Mesenchymal stem cell (in vitro differentiated cells and primary cell): ENCODE results near the gene ZNF730.
A peak's percentile ranks its signal among the peaks of the same experiment; 100 is the strongest.
"Not testable (repeated sequence)": the region's sequence is repeated elsewhere in the genome, so short reads cannot be mapped to it uniquely, and the experiment has no call there.

ENCODE experiments used
- DNase-seq: peaks from one replicate; pipeline ENCODE4 v3.0.0-alpha.2; 2013
- H2AFZ ChIP-seq: one replicate; pipeline ENCODE4 v1.6.1; 2013; ENCODE audit warnings: low read depth, mild to moderate bottlenecking, control low read depth, inconsistent platforms, low read length, moderate library complexity
- H2AK5ac ChIP-seq: 2 replicates; pipeline ENCODE4 v1.6.1; 2013; ENCODE audit warnings: low read length, moderate library complexity, mild to moderate bottlenecking, inconsistent platforms; ENCODE audit not compliant: severe bottlenecking
- H2BK120ac ChIP-seq: one replicate; pipeline ENCODE4 v1.6.1; 2013; ENCODE audit warnings: low read depth, mild to moderate bottlenecking, inconsistent platforms, low read length, moderate library complexity
- H2BK12ac ChIP-seq, 2 experiments: one replicate each; pipeline ENCODE4 v1.6.1; 2013; ENCODE audit warnings: inconsistent platforms in 2 of 2, low read length in 2 of 2, mild to moderate bottlenecking in 2 of 2, moderate library complexity in 2 of 2, control low read depth in 1 of 2
- H2BK15ac ChIP-seq: one replicate; pipeline ENCODE4 v1.6.1; 2013; ENCODE audit warnings: mild to moderate bottlenecking, low read depth, inconsistent platforms; ENCODE audit not compliant: poor library complexity, severe bottlenecking
- H2BK5ac ChIP-seq: 2 replicates; pipeline ENCODE4 v1.6.1; 2013; ENCODE audit warnings: low read depth, mild to moderate bottlenecking, low read length, control low read depth, inconsistent platforms; ENCODE audit not compliant: poor library complexity, severe bottlenecking
- H3K14ac ChIP-seq, 2 experiments: one replicate each; pipeline ENCODE4 v1.6.1; 2013; ENCODE audit warnings: inconsistent platforms in 2 of 2, low read length in 2 of 2, control low read depth in 1 of 2, mild to moderate bottlenecking in 1 of 2, moderate library complexity in 1 of 2
- H3K18ac ChIP-seq, 2 experiments: one replicate each; pipeline ENCODE4 v1.6.1; 2013; ENCODE audit warnings: inconsistent platforms in 2 of 2, low read length in 2 of 2, control low read depth in 1 of 2, low read depth in 1 of 2, mild to moderate bottlenecking in 1 of 2
- H3K23ac ChIP-seq, 2 experiments: one replicate each; pipeline ENCODE4 v1.6.1; 2013; ENCODE audit warnings: inconsistent platforms in 2 of 2, low read length in 2 of 2, mild to moderate bottlenecking in 2 of 2, moderate library complexity in 2 of 2, control low read depth in 1 of 2
- H3K27ac ChIP-seq: 2 replicates; pipeline ENCODE4 v1.5.1; 2013; ENCODE audit warnings: mild to moderate bottlenecking, moderate library complexity, low read length, control low read depth, inconsistent platforms; ENCODE audit not compliant: poor library complexity, severe bottlenecking
- H3K27me3 ChIP-seq, 2 experiments: 2 replicates each; pipeline versions ENCODE4 v1.6.1 to v1.7.0; 2013; ENCODE audit warnings: low read length in 2 of 2, mild to moderate bottlenecking in 2 of 2, moderate library complexity in 2 of 2, control low read depth in 1 of 2, inconsistent platforms in 1 of 2; ENCODE audit not compliant: control insufficient read depth in 1 of 2, insufficient read depth in 1 of 2
- H3K36me3 ChIP-seq, 2 experiments: 2 replicates each; pipeline versions ENCODE4 v1.6.1 to v1.7.0; 2013; ENCODE audit warnings: low read length in 2 of 2, control low read depth in 1 of 2, inconsistent platforms in 1 of 2, low read depth in 1 of 2, mild to moderate bottlenecking in 1 of 2; ENCODE audit not compliant: insufficient read depth in 2 of 2, control insufficient read depth in 1 of 2
- H3K4ac ChIP-seq, 2 experiments: one replicate each; pipeline ENCODE4 v1.6.1; 2013; ENCODE audit warnings: inconsistent platforms in 2 of 2, low read length in 2 of 2, mild to moderate bottlenecking in 2 of 2, moderate library complexity in 2 of 2, control low read depth in 1 of 2, low read depth in 1 of 2
- H3K4me1 ChIP-seq: 2 replicates; pipeline ENCODE4 v1.6.1; 2013; ENCODE audit warnings: low read depth, low read length, control low read depth; ENCODE audit not compliant: control insufficient read depth, insufficient read depth
- H3K4me2 ChIP-seq: 2 replicates; pipeline ENCODE4 v1.6.1; 2013; ENCODE audit warnings: low read length, mild to moderate bottlenecking, inconsistent platforms; ENCODE audit not compliant: poor library complexity, severe bottlenecking
- H3K4me3 ChIP-seq, 2 experiments: 2 replicates each; pipeline versions ENCODE4 v1.5.1 to v1.7.0; 2013; ENCODE audit warnings: low read length in 2 of 2, mild to moderate bottlenecking in 2 of 2, control low read depth in 1 of 2, low read depth in 1 of 2; ENCODE audit not compliant: insufficient read depth in 1 of 2
- H3K79me1 ChIP-seq: replicated peaks from 2 replicates; pipeline ENCODE4 v1.6.1; 2013; ENCODE audit warnings: mild to moderate bottlenecking, control low read depth, low read length, inconsistent platforms; ENCODE audit not compliant: poor library complexity, severe bottlenecking
- H3K9ac ChIP-seq: 2 replicates; pipeline ENCODE4 v1.7.0; 2013; ENCODE audit warnings: mild to moderate bottlenecking, low read length, moderate library complexity
- H3K9me3 ChIP-seq: 2 replicates; pipeline ENCODE4 v1.7.0; 2013; ENCODE audit warnings: mild to moderate bottlenecking, low read length; ENCODE audit not compliant: control insufficient read depth
- H4K8ac ChIP-seq: one replicate; pipeline ENCODE4 v1.6.1; 2013; ENCODE audit warnings: inconsistent platforms, mild to moderate bottlenecking, low read length, moderate library complexity
- H4K91ac ChIP-seq: one replicate; pipeline ENCODE4 v1.6.1; 2013; ENCODE audit warnings: mild to moderate bottlenecking, low read length, inconsistent platforms
- WGBS: methylation state at CpG from one replicate; pipeline ENCODE4 v1.1.7; 2013; ENCODE audit warnings: mixed read lengths; 5-methylcytosine and 5-hydroxymethylcytosine counted together

Gene ZNF730

DNA sequence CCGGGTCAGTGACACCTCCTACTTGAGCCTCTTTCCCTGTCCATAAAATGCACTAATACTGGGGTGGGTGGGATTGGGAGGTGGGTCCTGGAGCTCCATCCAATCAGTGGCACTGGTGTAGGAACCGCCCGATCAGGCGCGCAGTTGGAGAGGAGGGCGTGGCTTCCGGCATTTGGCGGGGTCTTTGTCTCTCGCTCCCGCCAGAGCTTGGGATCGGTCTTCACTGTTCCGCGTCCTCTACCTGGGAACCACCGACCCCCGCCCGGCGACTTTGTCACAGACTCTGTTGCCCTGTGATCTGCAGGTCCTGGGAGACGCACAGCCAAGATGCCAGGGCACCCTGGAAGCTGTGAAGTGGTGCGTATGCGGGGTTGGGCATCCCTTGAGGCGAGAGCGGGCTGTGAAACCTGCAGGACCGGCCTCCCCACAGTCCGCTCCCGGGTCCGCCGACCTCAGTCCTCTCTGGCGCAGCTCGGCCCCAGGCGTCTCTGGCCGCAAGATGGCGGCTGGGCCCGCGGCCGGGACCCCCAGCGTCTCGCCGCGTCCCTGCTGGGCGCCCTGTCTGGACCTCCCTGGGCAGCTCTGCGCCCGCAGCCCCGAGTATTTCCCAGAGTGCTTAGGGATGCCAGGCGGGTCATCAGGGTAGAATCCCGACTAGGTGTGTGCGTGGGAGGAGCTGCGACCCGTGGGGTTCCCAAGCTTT, 41.6 kb upstream of the ZNF730 start:
- Histone ChIP-seq H3K4me1 (peaks cover 3% of the 10 kb centered on the region), H3K4ac (peak overlapping the region; percentile 42 to 59), H3K14ac (peak overlapping the region in 1 of 2 experiments; percentile 37), H3K18ac (peak overlapping the region; percentile 34 to 46), H3K36me3 (peaks cover 0 to 3% of the 10 kb centered on the region in 2 experiments), H3K4me3 (peak overlapping the region; percentile 71 to 79), H2BK5ac (no peak overlapping the region), H3K79me1 (peaks cover 9% of the 10 kb centered on the region), H2AFZ (peak overlapping the region; percentile 91), H2BK120ac (peak overlapping the region; percentile 50), H3K4me2 (peak overlapping the region; percentile 54), H2BK15ac (no peak overlapping the region), H2BK12ac (no peak overlapping the region), H2AK5ac (no peak overlapping the region), H4K91ac (peak overlapping the region; percentile 57), H3K23ac (peak overlapping the region in 1 of 2 experiments; percentile 48), H3K27ac (peak overlapping the region; percentile 23), H3K9me3 (peaks cover 5% of the 10 kb centered on the region), H4K8ac (peak overlapping the region; percentile 67), H3K27me3 (no peaks in the 10 kb centered on the region), H3K9ac (peak overlapping the region; percentile 82)
- WGBS = 1% methylated on average over 43 of the region's 48 CpGs
- DNase-seq = peak; percentile 82

DNA sequence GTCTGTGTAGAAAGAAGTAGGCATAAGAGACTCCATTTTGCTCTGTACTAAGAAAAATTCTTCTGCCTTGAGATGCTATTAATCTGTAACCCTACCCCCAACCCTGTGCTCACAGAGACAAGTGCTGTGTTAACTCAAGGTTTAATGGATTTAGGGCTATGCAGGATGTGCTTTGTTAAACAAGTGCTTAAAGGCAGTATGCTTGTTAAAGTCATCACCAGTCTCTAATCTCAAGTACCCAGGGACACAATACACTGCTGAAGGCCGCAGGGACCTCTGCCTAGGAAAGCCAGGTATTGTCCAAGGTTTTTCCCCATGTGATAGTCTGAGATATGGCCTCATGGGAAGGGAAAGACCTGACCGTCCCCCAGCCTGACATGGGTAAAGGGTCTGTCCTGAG, 39.0 kb upstream of the ZNF730 start:
- H3K18ac ChIP-seq, H3K27ac ChIP-seq, H2BK12ac ChIP-seq, H3K4ac ChIP-seq, H2AFZ ChIP-seq, H3K36me3 ChIP-seq, H4K91ac ChIP-seq, H3K23ac ChIP-seq, H2AK5ac ChIP-seq, DNase-seq, H3K4me2 ChIP-seq, H2BK5ac ChIP-seq, H3K4me1 ChIP-seq, H3K9ac ChIP-seq, H3K4me3 ChIP-seq, H4K8ac ChIP-seq, H2BK120ac ChIP-seq, H2BK15ac ChIP-seq, H3K14ac ChIP-seq, H3K27me3 ChIP-seq: not testable (repeated sequence)
- Histone ChIP-seq H3K79me1 (peaks cover 15% of the 10 kb centered on the region), H3K9me3 (peaks cover 12% of the 10 kb centered on the region)
- 71% methylated on average over 2 of the region's 2 CpGs for WGBS

DNA sequence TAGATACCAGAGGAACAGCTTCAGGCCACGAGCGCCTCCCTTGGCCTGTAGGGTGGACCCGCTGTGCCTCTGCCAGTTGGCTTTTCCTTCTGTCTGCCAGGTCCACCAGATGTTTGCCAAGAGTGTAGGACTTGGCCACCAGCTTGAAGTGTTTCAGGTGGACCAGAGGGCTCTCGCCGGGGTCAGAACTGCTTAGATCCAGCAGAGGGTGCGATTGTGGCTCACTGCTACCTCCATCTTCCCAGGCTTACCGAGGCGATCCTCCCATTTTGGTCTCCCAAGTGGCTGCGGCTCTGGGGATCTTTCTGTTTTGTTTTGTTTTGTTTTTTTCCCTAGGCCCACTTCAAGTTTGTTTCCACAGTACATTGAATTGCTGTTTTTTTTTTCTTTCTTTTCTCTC, 23.0 kb upstream of the ZNF730 start:
- H3K18ac ChIP-seq = no peak overlapping the region
- peaks cover 2 to 28% of the 10 kb centered on the region in 2 experiments for H3K36me3 ChIP-seq
- H2AFZ ChIP-seq = no peak overlapping the region
- no peak overlapping the region for H2BK15ac ChIP-seq
- no peak overlapping the region for H4K8ac ChIP-seq
- H3K23ac ChIP-seq = no peak overlapping the region
- no peak overlapping the region for H2BK12ac ChIP-seq
- H2BK5ac ChIP-seq = no peak overlapping the region
- DNase-seq = no peak
- no peak overlapping the region for H3K4ac ChIP-seq
- H3K27me3 ChIP-seq = no peaks in the 10 kb centered on the region
- peaks cover 56% of the 10 kb centered on the region for H3K9me3 ChIP-seq
- no peak overlapping the region for H2BK120ac ChIP-seq
- no peak overlapping the region for H3K4me2 ChIP-seq
- no peak overlapping the region for H3K9ac ChIP-seq
- no peaks in the 10 kb centered on the region for H3K4me1 ChIP-seq
- no peak overlapping the region for H4K91ac ChIP-seq
- H3K79me1 ChIP-seq = peaks cover 27% of the 10 kb centered on the region
- no peak overlapping the region for H3K27ac ChIP-seq
- WGBS = 94% methylated on average over 7 of the region's 9 CpGs
- no peak overlapping the region for H2AK5ac ChIP-seq
- H3K14ac ChIP-seq = no peak overlapping the region
- no peak overlapping the region for H3K4me3 ChIP-seq

GRCh38 chr19:23095418-23095817, 21.4 kb upstream of the ZNF730 start:
- H3K4ac ChIP-seq = no peak overlapping the region
- H3K9me3 ChIP-seq = peaks cover 60% of the 10 kb centered on the region
- H3K18ac ChIP-seq = no peak overlapping the region
- no peak overlapping the region for H2BK15ac ChIP-seq
- no peak overlapping the region for H2BK12ac ChIP-seq
- H2AK5ac ChIP-seq = no peak overlapping the region
- H3K27ac ChIP-seq = no peak overlapping the region
- peaks cover 2 to 31% of the 10 kb centered on the region in 2 experiments for H3K36me3 ChIP-seq
- H4K8ac ChIP-seq = no peak overlapping the region
- H4K91ac ChIP-seq = no peak overlapping the region
- H3K27me3 ChIP-seq = no peaks in the 10 kb centered on the region
- H3K4me3 ChIP-seq = no peak overlapping the region
- WGBS = 94% methylated on average over 1 of the region's 1 CpG
- H3K14ac ChIP-seq = no peak overlapping the region
- H2AFZ ChIP-seq = no peak overlapping the region
- H3K4me1 ChIP-seq = no peaks in the 10 kb centered on the region
- no peak overlapping the region for H2BK120ac ChIP-seq
- H3K79me1 ChIP-seq = peaks cover 21% of the 10 kb centered on the region
- H3K23ac ChIP-seq = no peak overlapping the region
- H2BK5ac ChIP-seq = no peak overlapping the region
- no peak overlapping the region for H3K4me2 ChIP-seq
- H3K9ac ChIP-seq = no peak overlapping the region
- DNase-seq = no peak
